Hematopoietic multipotent progenitor cell treated with erythropoietin and hydrocortisone succinate and interleukin-3 and kit ligand, for 4 days (in vitro differentiated cells): ENCODE data around the gene SEC16B.
"Not testable (repeated sequence)": the region's sequence is repeated elsewhere in the genome, so short reads cannot be mapped to it uniquely, and the experiment has no call there.

Experiments used
- DNase-seq: peaks from one replicate; pipeline ENCODE4 v3.0.0-alpha.2; 2015

Gene SEC16B, protein sequence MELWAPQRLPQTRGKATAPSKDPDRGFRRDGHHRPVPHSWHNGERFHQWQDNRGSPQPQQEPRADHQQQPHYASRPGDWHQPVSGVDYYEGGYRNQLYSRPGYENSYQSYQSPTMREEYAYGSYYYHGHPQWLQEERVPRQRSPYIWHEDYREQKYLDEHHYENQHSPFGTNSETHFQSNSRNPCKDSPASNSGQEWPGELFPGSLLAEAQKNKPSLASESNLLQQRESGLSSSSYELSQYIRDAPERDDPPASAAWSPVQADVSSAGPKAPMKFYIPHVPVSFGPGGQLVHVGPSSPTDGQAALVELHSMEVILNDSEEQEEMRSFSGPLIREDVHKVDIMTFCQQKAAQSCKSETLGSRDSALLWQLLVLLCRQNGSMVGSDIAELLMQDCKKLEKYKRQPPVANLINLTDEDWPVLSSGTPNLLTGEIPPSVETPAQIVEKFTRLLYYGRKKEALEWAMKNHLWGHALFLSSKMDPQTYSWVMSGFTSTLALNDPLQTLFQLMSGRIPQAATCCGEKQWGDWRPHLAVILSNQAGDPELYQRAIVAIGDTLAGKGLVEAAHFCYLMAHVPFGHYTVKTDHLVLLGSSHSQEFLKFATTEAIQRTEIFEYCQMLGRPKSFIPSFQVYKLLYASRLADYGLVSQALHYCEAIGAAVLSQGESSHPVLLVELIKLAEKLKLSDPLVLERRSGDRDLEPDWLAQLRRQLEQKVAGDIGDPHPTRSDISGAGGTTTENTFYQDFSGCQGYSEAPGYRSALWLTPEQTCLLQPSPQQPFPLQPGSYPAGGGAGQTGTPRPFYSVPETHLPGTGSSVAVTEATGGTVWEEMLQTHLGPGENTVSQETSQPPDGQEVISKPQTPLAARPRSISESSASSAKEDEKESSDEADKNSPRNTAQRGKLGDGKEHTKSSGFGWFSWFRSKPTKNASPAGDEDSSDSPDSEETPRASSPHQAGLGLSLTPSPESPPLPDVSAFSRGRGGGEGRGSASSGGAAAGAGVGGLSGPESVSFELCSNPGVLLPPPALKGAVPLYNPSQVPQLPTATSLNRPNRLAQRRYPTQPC

DNA sequence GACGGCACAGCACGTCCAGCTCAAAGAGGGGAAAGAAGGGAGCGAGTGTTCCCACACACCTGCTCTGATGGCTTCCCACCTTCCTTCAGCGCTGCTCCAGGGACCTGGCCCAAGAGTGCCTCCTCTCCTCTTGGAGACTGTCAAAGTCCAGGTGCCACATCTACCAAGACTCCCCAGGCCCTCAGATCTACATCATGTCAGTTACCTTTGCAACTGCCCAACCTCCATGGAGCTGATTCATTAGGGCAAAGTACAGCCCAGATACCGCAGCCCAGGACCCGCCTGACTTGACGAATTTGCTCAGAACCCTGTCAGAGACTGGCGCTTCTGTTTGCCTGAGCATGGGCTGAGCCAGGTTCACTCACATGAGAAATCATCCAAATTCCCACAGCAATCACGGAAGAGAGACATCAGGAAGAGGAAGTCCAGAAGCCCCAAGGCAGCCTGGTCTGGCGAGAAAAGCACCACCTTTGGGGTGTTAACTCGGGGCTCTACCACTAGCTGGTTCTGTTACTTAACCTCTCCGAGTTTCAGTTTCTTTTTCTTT, at the start of gene SEC16B:
SEC16B (minus strand) TSS at position 234 of the 547 bp plus-strand sequence. CDS start 2,077 bp downstream, outside the sequence.
- no peak for DNase-seq

GRCh38 chr1:178019622-178020021, 49.8 kb upstream of the SEC16B start:
- no peak for DNase-seq

DNA sequence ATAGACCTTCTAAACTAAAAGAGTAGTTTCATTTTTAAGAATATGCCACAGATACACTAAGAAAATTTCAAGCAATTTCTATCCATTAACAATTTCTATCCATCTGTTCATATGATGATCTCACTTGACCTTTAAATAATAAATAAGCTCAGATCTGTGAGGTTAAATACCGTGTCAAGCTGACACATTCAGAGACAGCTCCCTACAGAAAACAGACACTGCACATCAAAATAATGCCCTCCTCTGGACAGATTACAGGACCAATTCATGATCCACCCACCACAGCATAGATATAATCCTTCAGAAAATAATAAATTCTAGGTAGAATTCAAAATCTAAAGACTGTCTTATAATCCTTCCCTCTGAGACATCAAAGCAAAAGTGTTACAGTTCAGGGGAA, 49.4 kb upstream of the SEC16B start:
- DNase-seq = no peak

DNA sequence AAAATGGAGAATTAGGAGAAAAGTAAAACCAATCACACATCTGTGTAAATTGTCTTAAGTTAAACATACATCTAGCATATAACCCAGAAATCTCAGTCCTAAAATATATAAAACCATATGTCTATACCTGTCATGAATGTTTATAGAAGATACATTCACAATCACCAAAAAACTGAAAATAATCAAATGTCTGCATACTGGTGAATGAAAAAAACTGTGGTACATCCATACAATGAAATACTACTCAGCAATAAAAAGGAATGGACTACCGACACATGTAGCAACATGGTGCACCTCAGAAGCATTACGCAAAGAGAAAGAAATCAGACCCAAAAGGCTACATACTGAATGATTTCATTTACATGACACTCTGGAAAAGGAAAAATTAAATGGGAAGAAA, 47.7 kb upstream of the SEC16B start:
- DNase-seq = no peak

- DNase-seq = no peak
Observed at GRCh38 chr1:178011864-178012503, 42.1 kb upstream of the SEC16B start.

DNA sequence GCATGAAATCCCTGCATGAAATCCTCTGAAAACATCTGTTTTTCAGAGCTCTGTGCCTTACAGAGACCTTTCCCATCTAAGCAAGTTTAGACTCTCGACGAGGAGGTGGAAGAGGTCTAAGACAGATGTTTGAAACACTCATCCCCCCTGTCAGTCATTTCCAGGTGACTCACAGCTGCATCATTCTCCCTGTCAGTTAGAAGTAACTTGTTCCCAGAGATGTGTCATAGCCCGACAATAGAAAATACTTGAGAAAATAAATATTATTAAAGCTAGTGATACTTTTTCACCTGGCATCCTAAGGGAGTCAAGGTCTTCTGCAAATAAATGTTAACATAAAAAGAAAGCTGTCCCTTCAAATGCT, 41.6 kb upstream of the SEC16B start:
- DNase-seq = no peak

GRCh38 chr1:178010674-178011464, 41.0 kb upstream of the SEC16B start:
- no peak for DNase-seq

GRCh38 chr1:178006043-178006442, 36.2 kb upstream of the SEC16B start:
- DNase-seq = no peak

DNA sequence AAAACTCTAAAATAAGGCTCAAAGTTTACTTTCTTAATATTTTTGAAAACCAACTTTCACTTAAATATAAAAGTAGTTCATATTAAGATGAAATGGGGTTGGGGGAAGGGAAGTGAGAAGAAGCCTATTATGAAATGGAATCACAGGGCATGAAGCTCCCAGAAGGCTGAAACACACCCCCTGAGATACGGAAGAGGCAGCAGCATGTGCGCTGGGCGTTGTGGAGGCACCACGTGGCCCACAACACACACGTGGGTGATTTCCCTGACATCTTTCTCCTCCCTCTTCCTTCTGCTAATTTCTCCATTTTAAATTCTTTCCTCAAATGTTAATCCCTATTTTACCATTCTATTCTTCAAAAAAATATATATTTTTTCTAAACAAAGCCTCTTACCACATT, 35.6 kb upstream of the SEC16B start:
- DNase-seq = no peak

DNA sequence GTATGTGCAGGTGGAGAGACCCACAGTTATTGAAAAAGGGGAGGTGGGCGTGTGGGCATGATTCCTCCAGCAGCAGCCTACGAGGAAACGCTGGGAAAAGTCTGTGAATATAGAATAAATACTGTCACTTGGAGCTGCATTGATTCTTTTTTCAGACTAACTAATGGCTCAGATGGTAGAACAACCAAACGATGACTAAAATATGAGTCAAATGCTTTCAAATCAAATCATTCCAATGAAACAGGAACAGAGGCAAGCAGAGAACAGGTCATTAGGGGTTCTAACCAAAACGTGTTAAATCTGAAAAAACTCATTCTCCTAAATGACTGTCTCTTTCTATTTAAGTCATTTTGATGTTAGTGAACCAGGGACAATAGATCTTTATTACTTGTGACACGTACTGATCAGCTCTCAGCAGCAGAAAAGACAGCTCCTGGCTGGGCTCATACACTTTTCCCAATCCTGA, 35.1 kb upstream of the SEC16B start:
- DNase-seq = no peak

DNA sequence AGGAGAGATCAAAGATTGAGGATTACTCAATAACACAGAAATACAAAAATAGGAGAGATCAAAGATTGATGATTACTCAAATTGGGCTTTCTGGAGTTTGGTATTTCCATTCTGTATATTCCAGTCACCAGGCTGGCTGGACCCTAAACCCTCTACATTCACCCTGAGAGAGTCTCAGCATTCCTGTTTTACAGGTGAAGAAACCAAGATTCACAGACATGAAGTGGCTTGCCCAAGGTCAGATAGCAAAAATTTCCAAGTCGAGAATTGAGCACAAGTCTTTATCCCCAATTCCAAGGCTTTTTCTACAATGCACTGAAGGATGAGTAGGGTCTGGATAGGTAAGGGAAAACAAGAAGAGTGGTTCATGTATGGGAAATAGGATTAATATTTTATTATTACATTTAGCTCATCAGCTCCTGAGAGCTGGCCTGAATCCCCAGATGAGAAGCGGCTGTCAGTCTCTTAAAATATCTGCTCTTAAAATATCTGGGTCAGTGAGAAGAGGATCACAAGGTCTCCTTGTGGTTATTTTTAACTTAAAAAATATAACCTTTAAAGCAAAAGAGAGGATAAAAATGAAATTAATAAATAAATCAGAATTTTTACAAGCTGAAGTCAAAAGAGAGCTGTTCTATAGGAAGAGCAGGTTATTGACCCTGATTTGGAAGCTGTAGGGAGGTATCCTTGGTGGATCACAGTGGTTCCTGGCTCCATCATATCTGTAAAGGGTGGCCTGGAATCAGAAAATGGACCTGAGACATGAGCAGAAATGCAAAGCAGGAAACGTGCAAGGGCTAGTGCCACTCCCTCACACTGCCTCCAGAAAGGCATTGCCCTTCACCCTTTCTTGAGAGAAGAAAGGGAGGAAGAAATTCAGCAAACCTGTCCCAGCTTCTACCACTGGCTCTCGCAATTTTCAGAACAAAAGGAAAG, 29.1 kb upstream of the SEC16B start:
- DNase-seq = no peak

- DNase-seq = no peak
Observed at GRCh38 chr1:177996957-177997356, 27.1 kb upstream of the SEC16B start.

- DNase-seq = no peak
Observed at GRCh38 chr1:177995369-177995768, 25.5 kb upstream of the SEC16B start.

- not testable (repeated sequence) for DNase-seq
Observed at GRCh38 chr1:177986281-177986680, 16.4 kb upstream of the SEC16B start.

DNA sequence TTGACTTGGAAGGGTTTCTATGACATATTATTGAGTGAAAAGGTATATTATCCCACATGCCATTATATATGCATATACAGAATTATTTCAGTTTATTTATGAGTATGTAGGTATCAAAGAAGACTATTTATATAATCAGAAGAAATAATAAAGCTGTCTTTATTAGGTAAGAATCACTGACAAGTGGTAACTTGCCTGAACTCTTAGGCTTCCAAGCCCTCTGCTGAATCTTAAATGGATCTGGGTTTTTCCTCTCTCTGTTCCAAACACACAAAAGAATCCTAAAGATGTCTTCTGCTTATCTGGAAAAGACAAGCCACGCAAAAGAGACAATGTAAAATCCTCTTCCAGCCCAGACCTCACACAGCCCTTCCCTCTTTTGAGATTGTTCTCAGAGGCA, 14.9 kb upstream of the SEC16B start:
- no peak for DNase-seq

GRCh38 chr1:177984136-177984525, 14.3 kb upstream of the SEC16B start:
- DNase-seq = no peak

DNA sequence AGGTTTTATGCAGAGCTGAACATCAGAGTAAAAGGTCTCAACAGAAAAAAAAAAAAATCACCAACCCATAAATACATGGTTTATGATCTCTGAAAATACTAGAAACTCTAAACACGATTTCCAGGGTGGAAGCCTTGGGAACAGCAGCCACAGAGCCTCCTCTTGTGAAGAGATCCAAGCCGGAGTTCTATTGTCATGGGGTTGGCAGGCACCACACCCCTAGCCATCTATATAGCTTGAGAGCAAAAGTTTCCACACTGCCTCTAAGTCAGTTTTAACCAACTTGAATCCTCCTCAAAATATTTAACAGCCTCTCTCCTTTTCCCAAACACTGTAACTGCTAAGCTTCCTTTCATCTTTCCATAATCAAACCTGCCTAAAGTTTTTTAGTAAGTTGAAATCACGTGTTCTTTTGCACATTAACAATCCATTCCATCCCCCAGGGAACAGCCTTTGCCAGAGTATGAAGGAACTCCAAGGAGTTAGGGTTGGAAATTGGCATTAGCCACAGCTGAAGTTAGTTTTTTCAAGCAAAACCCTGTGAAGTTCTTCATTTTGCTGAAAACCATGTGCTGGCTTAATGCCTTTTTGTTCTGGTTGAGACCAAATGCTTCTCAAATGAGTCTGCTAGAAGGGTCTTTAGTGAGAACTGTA, 13.8 kb upstream of the SEC16B start:
- no peak for DNase-seq

GRCh38 chr1:177983077-177983476, 13.2 kb upstream of the SEC16B start:
- DNase-seq = no peak

GRCh38 chr1:177981200-177981599, 11.3 kb upstream of the SEC16B start:
- no peak for DNase-seq

DNA sequence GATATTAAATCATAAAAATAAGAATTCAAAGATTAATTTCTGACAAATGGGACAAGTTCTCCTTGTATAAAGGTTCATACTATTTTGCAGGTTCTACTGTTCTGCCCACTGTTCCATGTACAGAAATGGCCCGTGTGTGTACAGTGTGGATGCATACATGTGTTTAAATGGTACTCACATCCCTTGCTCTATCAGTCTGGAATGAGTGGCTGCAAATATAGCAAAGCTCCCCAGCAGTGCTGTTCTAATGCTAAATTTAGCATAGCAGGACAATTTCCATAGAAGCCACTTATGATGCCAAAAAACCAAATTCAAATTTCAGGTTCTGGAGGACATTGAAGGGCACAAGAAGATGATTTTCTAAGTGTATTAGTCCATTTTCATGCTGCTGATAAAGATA, 9.4 kb upstream of the SEC16B start:
- DNase-seq = no peak
